ENCODE results near the gene SCAI.

SCAI gene

DNA sequence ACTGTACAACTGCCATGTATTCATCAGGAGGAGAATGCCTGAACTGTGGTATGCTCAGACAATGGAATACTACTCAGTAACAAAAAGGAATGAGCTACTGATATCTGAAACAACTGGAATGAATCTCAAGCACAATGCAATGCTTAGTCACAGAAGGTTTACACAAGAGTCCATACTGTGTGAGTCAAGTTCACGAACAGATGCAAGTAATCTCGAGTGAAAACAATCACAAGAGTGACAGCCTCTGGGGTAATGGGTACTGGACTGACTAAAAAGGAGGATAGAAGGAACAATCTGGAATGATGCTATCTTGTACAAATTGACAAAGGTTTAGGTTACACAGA, 182.9 kb downstream of the SCAI start:
- TF ChIP-seq TAF1 (IDR thresholded peaks at IDR 0.05; ENCODE audit: borderline replicate concordance, insufficient read depth, low read length), result no peak
- TF ChIP-seq, protein P1, sequence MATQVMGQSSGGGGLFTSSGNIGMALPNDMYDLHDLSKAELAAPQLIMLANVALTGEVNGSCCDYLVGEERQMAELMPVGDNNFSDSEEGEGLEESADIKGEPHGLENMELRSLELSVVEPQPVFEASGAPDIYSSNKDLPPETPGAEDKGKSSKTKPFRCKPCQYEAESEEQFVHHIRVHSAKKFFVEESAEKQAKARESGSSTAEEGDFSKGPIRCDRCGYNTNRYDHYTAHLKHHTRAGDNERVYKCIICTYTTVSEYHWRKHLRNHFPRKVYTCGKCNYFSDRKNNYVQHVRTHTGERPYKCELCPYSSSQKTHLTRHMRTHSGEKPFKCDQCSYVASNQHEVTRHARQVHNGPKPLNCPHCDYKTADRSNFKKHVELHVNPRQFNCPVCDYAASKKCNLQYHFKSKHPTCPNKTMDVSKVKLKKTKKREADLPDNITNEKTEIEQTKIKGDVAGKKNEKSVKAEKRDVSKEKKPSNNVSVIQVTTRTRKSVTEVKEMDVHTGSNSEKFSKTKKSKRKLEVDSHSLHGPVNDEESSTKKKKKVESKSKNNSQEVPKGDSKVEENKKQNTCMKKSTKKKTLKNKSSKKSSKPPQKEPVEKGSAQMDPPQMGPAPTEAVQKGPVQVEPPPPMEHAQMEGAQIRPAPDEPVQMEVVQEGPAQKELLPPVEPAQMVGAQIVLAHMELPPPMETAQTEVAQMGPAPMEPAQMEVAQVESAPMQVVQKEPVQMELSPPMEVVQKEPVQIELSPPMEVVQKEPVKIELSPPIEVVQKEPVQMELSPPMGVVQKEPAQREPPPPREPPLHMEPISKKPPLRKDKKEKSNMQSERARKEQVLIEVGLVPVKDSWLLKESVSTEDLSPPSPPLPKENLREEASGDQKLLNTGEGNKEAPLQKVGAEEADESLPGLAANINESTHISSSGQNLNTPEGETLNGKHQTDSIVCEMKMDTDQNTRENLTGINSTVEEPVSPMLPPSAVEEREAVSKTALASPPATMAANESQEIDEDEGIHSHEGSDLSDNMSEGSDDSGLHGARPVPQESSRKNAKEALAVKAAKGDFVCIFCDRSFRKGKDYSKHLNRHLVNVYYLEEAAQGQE (IDR thresholded peaks at IDR 0.05; ENCODE audit: insufficient read depth in 1 of 2, low read depth in 2 of 2, low read length in 2 of 2), result no peak
- no peak for TF ChIP-seq SIN3A (IDR thresholded peaks at IDR 0.05; ENCODE audit: borderline replicate concordance, insufficient read depth, low read length)
- no peak for TF ChIP-seq POLR2AphosphoS5 (IDR thresholded peaks at IDR 0.05; ENCODE audit: low read depth, low read length)
- no peak for TF ChIP-seq FOXP2 (optimal IDR thresholded peaks at IDR 0.05; ENCODE audit: borderline replicate concordance, extremely low read depth, extremely low read length, insufficient read depth)

DNA sequence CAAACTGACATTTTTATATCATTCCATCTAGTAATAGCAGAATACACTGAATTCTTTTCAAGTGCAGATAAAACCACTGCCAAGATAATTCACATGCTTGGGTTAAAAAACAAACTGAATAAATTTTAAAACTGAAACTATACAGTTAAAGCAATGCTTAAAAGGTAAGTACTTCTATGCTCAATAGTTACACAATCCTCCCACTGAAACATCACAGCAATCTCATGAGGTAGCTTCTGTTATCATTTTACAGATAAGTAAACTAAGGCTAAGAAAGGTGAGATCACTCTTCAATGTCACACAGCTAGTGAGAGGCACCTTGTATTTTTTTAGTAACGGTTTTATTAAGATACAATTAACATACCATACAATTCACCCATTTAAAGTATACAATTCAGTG, 189.1 kb downstream of the SCAI start:
- no peak for TF ChIP-seq SIN3A (IDR thresholded peaks at IDR 0.05; ENCODE audit: borderline replicate concordance, insufficient read depth, low read length)
- no peak for TF ChIP-seq FOXP2 (optimal IDR thresholded peaks at IDR 0.05; ENCODE audit: borderline replicate concordance, extremely low read depth, extremely low read length, insufficient read depth)
- TF ChIP-seq, protein P1 (IDR thresholded peaks at IDR 0.05; ENCODE audit: insufficient read depth in 1 of 2, low read depth in 2 of 2, low read length in 2 of 2), result no peak
- TF ChIP-seq TAF1 (IDR thresholded peaks at IDR 0.05; ENCODE audit: borderline replicate concordance, insufficient read depth, low read length), result no peak
- no peak for TF ChIP-seq POLR2AphosphoS5 (IDR thresholded peaks at IDR 0.05; ENCODE audit: low read depth, low read length)

DNA sequence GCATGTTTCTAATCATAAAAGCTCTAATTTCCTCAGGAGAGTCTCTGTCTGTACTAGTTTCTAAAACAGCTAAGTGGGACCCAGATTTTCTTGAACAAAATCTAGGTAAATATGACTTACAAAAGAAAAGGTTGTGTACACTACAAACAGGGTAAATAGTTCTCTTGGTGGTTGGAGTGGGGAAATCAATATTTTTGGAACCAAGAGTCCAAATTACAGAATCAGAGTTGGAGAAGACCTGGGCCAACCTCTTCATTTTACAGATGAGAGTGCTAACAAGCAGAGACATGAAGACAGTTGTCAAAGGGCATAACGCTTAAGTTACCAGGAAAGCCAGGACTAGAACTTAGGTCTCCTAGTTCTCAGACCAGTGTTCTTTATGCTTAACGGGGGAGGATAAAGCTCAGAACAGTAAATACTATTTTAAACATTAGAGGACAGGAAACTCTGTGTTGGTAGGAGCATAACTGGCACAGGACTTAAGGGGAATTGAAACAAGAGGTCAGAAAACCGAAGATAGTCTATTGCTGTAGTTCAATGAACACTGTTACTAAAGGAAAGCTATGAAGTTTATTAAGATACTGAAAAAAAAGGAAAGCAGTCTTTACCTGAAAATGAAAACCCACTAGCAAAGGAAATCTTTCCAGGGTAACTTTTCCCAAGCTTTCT, 193.1 kb downstream of the SCAI start:
- TF ChIP-seq, protein P1 (IDR thresholded peaks at IDR 0.05; ENCODE audit: insufficient read depth in 1 of 2, low read depth in 2 of 2, low read length in 2 of 2), result no peak
- TF ChIP-seq TAF1 (IDR thresholded peaks at IDR 0.05; ENCODE audit: borderline replicate concordance, insufficient read depth, low read length), result no peak
- no peak for TF ChIP-seq FOXP2 (optimal IDR thresholded peaks at IDR 0.05; ENCODE audit: borderline replicate concordance, extremely low read depth, extremely low read length, insufficient read depth)
- TF ChIP-seq SIN3A (IDR thresholded peaks at IDR 0.05; ENCODE audit: borderline replicate concordance, insufficient read depth, low read length), result no peak
- no peak for TF ChIP-seq POLR2AphosphoS5 (IDR thresholded peaks at IDR 0.05; ENCODE audit: low read depth, low read length)

DNA sequence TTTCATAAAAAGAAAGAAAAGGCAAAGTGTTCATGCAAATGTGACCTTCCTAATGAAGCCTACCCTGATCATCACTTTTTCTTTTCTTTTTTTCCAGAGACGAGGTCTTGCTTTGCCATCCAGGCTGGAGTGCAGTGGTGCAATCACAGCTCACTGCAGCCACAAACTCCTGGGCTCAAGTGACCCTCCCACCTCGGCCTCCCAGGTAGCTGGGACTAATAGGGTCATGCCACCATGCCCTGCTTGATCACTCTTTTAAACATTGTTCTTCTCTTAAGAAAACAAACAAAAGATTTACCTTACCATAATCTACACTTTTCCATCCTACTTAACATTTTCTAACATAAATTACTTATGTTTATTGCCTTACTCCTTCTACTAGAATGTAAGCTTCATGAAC, 193.9 kb downstream of the SCAI start:
- TF ChIP-seq TAF1 (IDR thresholded peaks at IDR 0.05; ENCODE audit: borderline replicate concordance, insufficient read depth, low read length) (no peak), POLR2AphosphoS5 (IDR thresholded peaks at IDR 0.05; ENCODE audit: low read depth, low read length) (no peak), FOXP2 (optimal IDR thresholded peaks at IDR 0.05; ENCODE audit: borderline replicate concordance, extremely low read depth, extremely low read length, insufficient read depth) (no peak), SIN3A (IDR thresholded peaks at IDR 0.05; ENCODE audit: borderline replicate concordance, insufficient read depth, low read length) (no peak)
- TF ChIP-seq, protein P1 (IDR thresholded peaks at IDR 0.05; ENCODE audit: insufficient read depth in 1 of 2, low read depth in 2 of 2, low read length in 2 of 2), result no peak
